Panc1 (cell line): ENCODE results near the gene MN1.

Experiments used
- CTCF ChIP-seq: fragments of 450-650 bp; IDR thresholded peaks from 2 replicates; pipeline ENCODE4 v1.5.1; 2017; ENCODE audit warnings: mild to moderate bottlenecking
- POLR2AphosphoS5 ChIP-seq: IDR thresholded peaks from 2 replicates; pipeline ENCODE4 v1.6.1; 2012; ENCODE audit warnings: mild to moderate bottlenecking, low read depth, low read length, moderate library complexity

- no peak for TF ChIP-seq CTCF
- TF ChIP-seq POLR2AphosphoS5 = no peak
Observed at GRCh38 chr22:27811778-27812177, 10.2 kb upstream of the MN1 start.
